Neural cell (in vitro differentiated cells): Measurements from ENCODE around the gene TAS2R41. TPM values are rescaled to one million over a fixed set of nuclear protein-coding genes. Genes with fewer than 3 reads are reported as not detected.
"Not testable (repeated sequence)": the region's sequence is repeated elsewhere in the genome, so short reads cannot be mapped to it uniquely, and the experiment has no call there.

Source experiments
- H2AFZ ChIP-seq: fragments of 200-600, 300-800 bp; sonication (generic), shearing (Covaris generic); 2 replicates; pipeline ENCODE4 v1.6.0; 2014; ENCODE audit warnings: low read depth, mild to moderate bottlenecking, antibody characterized with exemption, low read length, moderate library complexity
- H3F3A ChIP-seq: fragments of 200-600 bp; shearing (Covaris generic); 2 replicates; pipeline ENCODE4 v1.6.1; 2016; ENCODE audit warnings: mild to moderate bottlenecking, moderate library complexity, mixed read lengths, antibody characterized with exemption, low read length; ENCODE audit not compliant: insufficient read depth, poor library complexity, severe bottlenecking
- H3K27ac ChIP-seq: fragments of 200-600, 300-800 bp; sonication (generic), shearing (Covaris generic); 2 replicates; pipeline ENCODE4 v1.5.1; 2014; ENCODE audit warnings: mild to moderate bottlenecking, low read length, moderate library complexity
- H3K27me3 ChIP-seq: fragments of 300-800, 200-600 bp; sonication (generic), shearing (Covaris generic); 2 replicates; pipeline ENCODE4 v1.6.0; 2014; ENCODE audit warnings: mild to moderate bottlenecking, low read depth, low read length, moderate library complexity; ENCODE audit not compliant: insufficient read depth
- H3K36me3 ChIP-seq: fragments of 300-800, 200-600 bp; sonication (generic), shearing (Covaris generic); 2 replicates; pipeline ENCODE4 v1.5.1; 2014; ENCODE audit warnings: mild to moderate bottlenecking, antibody characterized with exemption, low read length, moderate library complexity; ENCODE audit not compliant: insufficient read depth
- H3K4me2 ChIP-seq: fragments of 300-800, 200-600 bp; sonication (generic), shearing (Covaris generic); 2 replicates; pipeline ENCODE4 v1.6.0; 2014; ENCODE audit warnings: mild to moderate bottlenecking, low read length
- H3K4me3 ChIP-seq: fragments of 300-800, 200-600 bp; sonication (generic), shearing (Covaris generic); 2 replicates; pipeline ENCODE4 v1.5.1; 2014; ENCODE audit warnings: mild to moderate bottlenecking, low read length, moderate library complexity
- H3K79me2 ChIP-seq: fragments of 200-600 bp; shearing (Covaris generic); replicated peaks from 2 replicates; pipeline ENCODE4 v1.6.0; 2014; ENCODE audit warnings: mild to moderate bottlenecking, low read length, moderate library complexity; ENCODE audit not compliant: insufficient read depth
- H3K9ac ChIP-seq: fragments of 300-800, 200-600 bp; sonication (generic), shearing (Covaris generic); 2 replicates; pipeline ENCODE4 v1.6.1; 2016; ENCODE audit warnings: mild to moderate bottlenecking, low read length, mixed read lengths
- H3K9me2 ChIP-seq: fragments of 200-600 bp; shearing (Covaris generic); 2 replicates; pipeline ENCODE4 v1.6.1; 2016; ENCODE audit warnings: mild to moderate bottlenecking, low read length, mixed read lengths; ENCODE audit not compliant: insufficient read depth
- H3K9me3 ChIP-seq: fragments of 200-600, 300-800 bp; sonication (generic), shearing (Covaris generic); 2 replicates; pipeline ENCODE4 v1.6.1; 2016; ENCODE audit warnings: mild to moderate bottlenecking, mixed run types, low read length, moderate library complexity, mixed read lengths
- H4K20me1 ChIP-seq: fragments of 200-600 bp; shearing (Covaris generic); 2 replicates; pipeline ENCODE4 v1.6.1; 2016; ENCODE audit warnings: mild to moderate bottlenecking, mixed run types; ENCODE audit not compliant: insufficient read depth
- CTCF ChIP-seq: fragments of 450-650 bp; IDR thresholded peaks from 2 replicates; pipeline ENCODE4 v1.5.1; 2014; ENCODE audit warnings: antibody characterized with exemption, mild to moderate bottlenecking, moderate library complexity; ENCODE audit not compliant: poor library complexity, severe bottlenecking
- EP300 ChIP-seq: fragments of 450-650 bp; conservative IDR thresholded peaks from 2 replicates; pipeline ENCODE4 v1.6.1; 2014; ENCODE audit warnings: antibody characterized with exemption, mild to moderate bottlenecking, moderate library complexity; ENCODE audit not compliant: poor library complexity, severe bottlenecking
- EZH2 ChIP-seq: fragments of 200-600, 300-800 bp; shearing (Covaris generic), sonication (generic); IDR thresholded peaks from 2 replicates; pipeline ENCODE4 v1.6.1; 2014; ENCODE audit warnings: antibody characterized with exemption, low read length, borderline replicate concordance, mild to moderate bottlenecking; ENCODE audit not compliant: insufficient read depth, poor library complexity, severe bottlenecking
- MXI1 ChIP-seq: fragments of 450-650 bp; conservative IDR thresholded peaks from 2 replicates; pipeline ENCODE4 v1.6.1; 2014; ENCODE audit warnings: antibody characterized with exemption, mild to moderate bottlenecking; ENCODE audit not compliant: poor library complexity, severe bottlenecking
- POLR2AphosphoS5 ChIP-seq: IDR thresholded peaks from 2 replicates; pipeline ENCODE4 v1.6.1; 2012
- RAD21 ChIP-seq: fragments of 450-650 bp; conservative IDR thresholded peaks from 2 replicates; pipeline ENCODE4 v1.6.1; 2014; ENCODE audit warnings: antibody characterized with exemption, mild to moderate bottlenecking, moderate library complexity
- REST ChIP-seq: IDR thresholded peaks from 2 replicates; pipeline ENCODE4 v1.6.1; 2012; ENCODE audit warnings: borderline replicate concordance
- SMC3 ChIP-seq: fragments of 450-650 bp; conservative IDR thresholded peaks from 2 replicates; pipeline ENCODE4 v1.6.1; 2014; ENCODE audit warnings: antibody characterized with exemption, mild to moderate bottlenecking, moderate library complexity; ENCODE audit not compliant: poor library complexity
- TAF1 ChIP-seq: IDR thresholded peaks from 2 replicates; pipeline ENCODE4 v1.6.1; 2012; ENCODE audit warnings: low read depth
- polyA plus RNA-seq: library from polyadenylated mRNA; depleted of rRNA; stranded (reverse); fragments of >200 nt; gene quantifications from 2 replicates; pipeline ENCODE4 v1.2.3, GENCODE V29; 2014

TAS2R41 gene
- polyA plus RNA-seq, 1 donor from 2014 or later = not detected

DNA sequence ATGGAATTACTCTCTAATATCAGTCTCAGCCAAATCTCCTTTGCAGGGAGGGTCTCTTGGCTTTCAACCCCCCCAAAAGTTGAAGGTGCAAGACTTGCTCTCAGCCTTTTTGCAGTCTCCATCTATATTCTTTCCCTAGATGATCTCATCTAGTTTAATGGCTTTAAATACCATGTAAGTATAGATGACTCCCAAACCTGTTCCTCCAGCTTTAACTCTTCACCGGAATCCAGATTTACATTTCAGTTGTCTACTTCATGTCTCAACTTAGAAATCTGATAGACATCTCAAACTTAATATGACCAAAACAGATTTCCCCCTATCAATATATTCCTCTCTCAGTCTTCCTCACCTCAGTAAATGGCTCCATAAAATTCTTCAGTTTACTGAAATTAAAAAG is 9.9 kb upstream of the TAS2R41 start:
- Histone ChIP-seq H3K27me3 (no peaks in the 10 kb centered on the region), H2AFZ (no peak overlapping the region), H3K27ac (no peak overlapping the region), H3K36me3 (no peaks in the 10 kb centered on the region), H3K4me3 (no peak overlapping the region), H3K9me3 (no peaks in the 10 kb centered on the region), H3K4me2 (no peak overlapping the region), H3F3A (no peaks in the 10 kb centered on the region), H3K79me2 (no peaks in the 10 kb centered on the region), H3K9me2 (no peaks in the 10 kb centered on the region), H3K9ac (no peak overlapping the region), H4K20me1 (no peaks in the 10 kb centered on the region)
- no peak for TF ChIP-seq TAF1
- TF ChIP-seq EP300 = no peak
- TF ChIP-seq POLR2AphosphoS5 = no peak
- TF ChIP-seq SMC3 = no peak
- TF ChIP-seq REST = no peak
- TF ChIP-seq MXI1 = no peak
- TF ChIP-seq RAD21 = no peak
- no peak for TF ChIP-seq EZH2
- TF ChIP-seq CTCF = no peak

- not testable (repeated sequence) for H3K9ac ChIP-seq, H3K36me3 ChIP-seq, H2AFZ ChIP-seq, H3F3A ChIP-seq, H3K4me2 ChIP-seq, H4K20me1 ChIP-seq, H3K79me2 ChIP-seq, H3K27me3 ChIP-seq, H3K27ac ChIP-seq, H3K9me2 ChIP-seq, H3K4me3 ChIP-seq, H3K9me3 ChIP-seq
Observed at GRCh38 chr7:143472071-143472689, 5.5 kb upstream of the TAS2R41 start.
